OCI-LY1 (cell line): ENCODE results near the gene ST3GAL3.

Experiments used
- CTCF ChIP-seq: fragments of 200-600 bp; sonication (generic), shearing (Covaris generic); IDR thresholded peaks from 2 replicates; pipeline ENCODE4 v1.5.1; 2017; ENCODE audit warnings: mild to moderate bottlenecking, antibody characterized with exemption, low read length, moderate library complexity, mixed read lengths
- EZH2 ChIP-seq: fragments of 200-600 bp; sonication (generic), shearing (Covaris generic); IDR thresholded peaks from 2 replicates; pipeline ENCODE4 v1.8.0; 2017; ENCODE audit warnings: borderline replicate concordance, mixed run types, mild to moderate bottlenecking, antibody characterized with exemption, low read length, moderate library complexity, mixed read lengths

- TF ChIP-seq CTCF, result no peak
- no peak for TF ChIP-seq EZH2
These were observed 146.0 kb downstream of the ST3GAL3 start for GRCh38 chr1:43853161-43853921.
